ENCODE results near the gene UBE2Q1. TPM values are rescaled to one million over a fixed set of nuclear protein-coding genes. Genes with fewer than 3 reads are reported as not detected.

The UBE2Q1 gene
- 22.6 and 27.0 TPM in 2 replicates for total RNA-seq

GRCh38 chr1:154557939-154558719 is at the start of gene UBE2Q1:
UBE2Q1 (minus strand) TSS chr1:154558662; CDS start chr1:154558553, 109 bp downstream.

DNA sequence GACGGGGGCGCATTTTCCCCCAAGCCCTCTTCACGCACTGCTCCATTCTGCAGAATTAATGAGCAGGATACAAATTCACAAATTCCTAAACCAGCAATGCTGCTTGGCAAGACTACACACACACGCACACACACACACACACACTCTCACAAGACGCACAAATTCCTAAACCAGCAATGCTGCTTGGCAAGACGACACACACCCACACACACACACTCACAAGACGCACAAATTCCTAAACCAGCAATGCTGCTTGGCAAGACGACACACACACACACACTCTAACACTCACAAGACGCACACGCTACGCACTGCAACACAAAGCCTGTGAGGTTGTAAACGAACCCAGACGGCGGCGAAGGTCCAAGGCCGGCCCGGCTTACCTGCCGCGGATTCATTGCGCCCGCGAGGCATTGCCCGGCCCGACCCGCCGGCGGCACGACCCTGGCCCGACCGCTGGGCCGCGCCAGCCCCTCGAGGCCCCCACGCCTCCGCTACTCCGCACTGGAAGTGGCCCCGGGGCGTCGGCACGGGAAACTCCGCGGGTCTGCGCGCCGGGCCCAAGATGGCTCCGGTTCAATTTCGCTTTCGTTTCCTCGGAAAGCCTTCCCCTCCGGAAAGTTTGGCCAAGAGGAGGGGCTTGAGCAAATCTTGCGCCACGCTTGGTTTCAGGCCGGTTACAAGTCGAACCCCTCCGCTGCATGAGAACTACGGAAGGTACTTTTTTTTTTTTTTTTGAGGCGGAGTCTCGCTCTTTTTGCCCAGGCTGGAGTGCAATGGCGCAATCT is 49.3 kb upstream of the UBE2Q1 start, which contains the start of gene ADAR:
Gene ADAR, minus strand, starts transcription at position 578 of the 788 bp plus-strand sequence. Its CDS starts 180 bp downstream, at position 398.

DNA sequence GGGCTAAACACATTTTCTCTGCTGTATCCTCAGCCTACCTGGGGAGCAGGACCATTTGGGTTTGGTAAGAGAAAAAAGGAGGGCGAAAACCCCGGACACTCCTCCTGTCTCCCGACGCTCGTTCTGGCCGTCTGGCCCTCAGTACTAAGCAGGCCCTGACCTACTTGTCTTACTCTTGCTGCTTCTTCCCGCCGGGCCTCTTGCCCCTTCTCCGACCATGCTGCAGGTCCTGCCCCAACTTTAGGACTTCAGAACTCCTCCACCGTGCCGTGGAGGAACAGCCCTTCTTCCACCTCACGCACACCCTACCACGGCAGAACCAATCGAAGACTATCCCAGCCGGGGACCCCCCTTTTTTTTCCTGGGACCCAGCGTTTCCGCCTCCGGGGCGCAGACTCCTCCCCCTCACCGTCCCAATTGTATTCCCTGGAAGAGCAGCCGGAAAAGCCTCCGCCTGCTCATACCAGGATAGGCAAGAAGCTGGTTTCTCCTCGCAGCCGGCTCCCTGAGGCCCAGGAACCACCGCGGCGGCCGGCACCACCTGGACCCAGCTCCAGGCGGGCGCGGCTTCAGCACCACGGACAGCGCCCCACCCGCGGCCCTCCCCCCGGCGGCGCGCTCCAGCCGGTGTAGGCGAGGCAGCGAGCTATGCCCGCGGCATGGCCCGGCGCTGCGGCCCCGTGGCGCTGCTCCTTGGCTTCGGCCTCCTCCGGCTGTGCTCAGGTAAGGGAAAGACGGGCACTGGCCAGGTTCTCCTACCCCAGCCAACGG is 9.1 kb upstream of the UBE2Q1 start, which contains the start of gene CHRNB2:
Gene CHRNB2, plus strand, starts transcription at position 393 of the 771 bp plus-strand sequence. Its CDS starts 267 bp downstream, at position 660.

GRCh38 chr1:154502066-154502743 is 56.3 kb downstream of the UBE2Q1 start, which contains the start of the genes SHE and TDRD10:
SHE (minus strand) TSS chr1:154502412; CDS start chr1:154502026, 386 bp downstream.
TDRD10 (plus strand) TSS chr1:154502219; CDS start chr1:154506904, 4,685 bp downstream.

Other genes starting within 250 kb of the UBE2Q1 start
- gene AQP10, start 237.6 kb downstream of the UBE2Q1 start, total RNA-seq: not detected in 2 replicates
- gene ATP8B2, start 233.1 kb downstream of the UBE2Q1 start, total RNA-seq: 93.0 and 109 TPM in 2 replicates
- gene IL6R, start 153.3 kb downstream of the UBE2Q1 start, total RNA-seq: 7.7 and 15.4 TPM in 2 replicates
- 0.37 and 0.49 TPM in 2 replicates for gene TDRD10, start 56.4 kb downstream of the UBE2Q1 start, total RNA-seq
- 0.83 and 1.1 TPM in 2 replicates for gene SHE, start 56.2 kb downstream of the UBE2Q1 start, total RNA-seq
- gene CHRNB2, start 9.1 kb upstream of the UBE2Q1 start, total RNA-seq: not detected in 2 replicates
- gene ADAR, start 49.5 kb upstream of the UBE2Q1 start, total RNA-seq: 76.1 and 84.8 TPM in 2 replicates